ENCODE data around the gene KIAA1143. TPM values are rescaled to one million over a fixed set of nuclear protein-coding genes. Genes with fewer than 3 reads are reported as not detected.

The KIAA1143 gene
- total and polyA plus RNA-seq, 9 of the 15 experiments (the other 6 are each of a cell fraction or from before 2014, with no cell fraction given): 25.6 to 72.0 (median 42.2) TPM

GRCh38 chr3:44729384-44729910 is 32.0 kb downstream of the KIAA1143 start, which contains the start of gene ZNF501 (continued):
- TF ChIP-seq, protein P1, sequence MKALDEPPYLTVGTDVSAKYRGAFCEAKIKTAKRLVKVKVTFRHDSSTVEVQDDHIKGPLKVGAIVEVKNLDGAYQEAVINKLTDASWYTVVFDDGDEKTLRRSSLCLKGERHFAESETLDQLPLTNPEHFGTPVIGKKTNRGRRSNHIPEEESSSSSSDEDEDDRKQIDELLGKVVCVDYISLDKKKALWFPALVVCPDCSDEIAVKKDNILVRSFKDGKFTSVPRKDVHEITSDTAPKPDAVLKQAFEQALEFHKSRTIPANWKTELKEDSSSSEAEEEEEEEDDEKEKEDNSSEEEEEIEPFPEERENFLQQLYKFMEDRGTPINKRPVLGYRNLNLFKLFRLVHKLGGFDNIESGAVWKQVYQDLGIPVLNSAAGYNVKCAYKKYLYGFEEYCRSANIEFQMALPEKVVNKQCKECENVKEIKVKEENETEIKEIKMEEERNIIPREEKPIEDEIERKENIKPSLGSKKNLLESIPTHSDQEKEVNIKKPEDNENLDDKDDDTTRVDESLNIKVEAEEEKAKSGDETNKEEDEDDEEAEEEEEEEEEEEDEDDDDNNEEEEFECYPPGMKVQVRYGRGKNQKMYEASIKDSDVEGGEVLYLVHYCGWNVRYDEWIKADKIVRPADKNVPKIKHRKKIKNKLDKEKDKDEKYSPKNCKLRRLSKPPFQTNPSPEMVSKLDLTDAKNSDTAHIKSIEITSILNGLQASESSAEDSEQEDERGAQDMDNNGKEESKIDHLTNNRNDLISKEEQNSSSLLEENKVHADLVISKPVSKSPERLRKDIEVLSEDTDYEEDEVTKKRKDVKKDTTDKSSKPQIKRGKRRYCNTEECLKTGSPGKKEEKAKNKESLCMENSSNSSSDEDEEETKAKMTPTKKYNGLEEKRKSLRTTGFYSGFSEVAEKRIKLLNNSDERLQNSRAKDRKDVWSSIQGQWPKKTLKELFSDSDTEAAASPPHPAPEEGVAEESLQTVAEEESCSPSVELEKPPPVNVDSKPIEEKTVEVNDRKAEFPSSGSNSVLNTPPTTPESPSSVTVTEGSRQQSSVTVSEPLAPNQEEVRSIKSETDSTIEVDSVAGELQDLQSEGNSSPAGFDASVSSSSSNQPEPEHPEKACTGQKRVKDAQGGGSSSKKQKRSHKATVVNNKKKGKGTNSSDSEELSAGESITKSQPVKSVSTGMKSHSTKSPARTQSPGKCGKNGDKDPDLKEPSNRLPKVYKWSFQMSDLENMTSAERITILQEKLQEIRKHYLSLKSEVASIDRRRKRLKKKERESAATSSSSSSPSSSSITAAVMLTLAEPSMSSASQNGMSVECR (CRISPR knock-in tag; IDR thresholded peaks at IDR 0.05): peak; percentile 65; the same call in 1 of the 2 replicates
- TF ChIP-seq HCFC1 (IDR thresholded peaks at IDR 0.05; ENCODE audit: low read depth, low read length): peak; percentile 87
- TF ChIP-seq, protein P2, sequence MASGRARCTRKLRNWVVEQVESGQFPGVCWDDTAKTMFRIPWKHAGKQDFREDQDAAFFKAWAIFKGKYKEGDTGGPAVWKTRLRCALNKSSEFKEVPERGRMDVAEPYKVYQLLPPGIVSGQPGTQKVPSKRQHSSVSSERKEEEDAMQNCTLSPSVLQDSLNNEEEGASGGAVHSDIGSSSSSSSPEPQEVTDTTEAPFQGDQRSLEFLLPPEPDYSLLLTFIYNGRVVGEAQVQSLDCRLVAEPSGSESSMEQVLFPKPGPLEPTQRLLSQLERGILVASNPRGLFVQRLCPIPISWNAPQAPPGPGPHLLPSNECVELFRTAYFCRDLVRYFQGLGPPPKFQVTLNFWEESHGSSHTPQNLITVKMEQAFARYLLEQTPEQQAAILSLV (tag; IDR thresholded peaks at IDR 0.05): no peak
- no peak for TF ChIP-seq SMAD1 (IDR thresholded peaks at IDR 0.05; ENCODE audit: low read depth, low read length, partially characterized antibody)
- peak; percentile 21 for TF ChIP-seq POU5F1 (IDR thresholded peaks at IDR 0.05; ENCODE audit: borderline replicate concordance, low read depth, low read length, partially characterized antibody)
- TF ChIP-seq NCOA2 (IDR thresholded peaks at IDR 0.05; ENCODE audit: partially characterized antibody in 2 of 2): no peak
- peak; percentile 93 for TF ChIP-seq SP2 (IDR thresholded peaks at IDR 0.05; ENCODE audit: extremely low read depth, low read depth, low read length, poor library complexity, severe bottlenecking)
- peak; percentile 83 for TF ChIP-seq ATF3 (IDR thresholded peaks at IDR 0.05)
- TF ChIP-seq ATF3 (CRISPR knock-in tag; conservative IDR thresholded peaks at IDR 0.05): no peak
- TF ChIP-seq GABPB1 (CRISPR knock-in tag; IDR thresholded peaks at IDR 0.05): peak; percentile 76
- 0 out of 4 replicates have a peak, but pooled peaks of 1 of the 2 experiments have one; percentile 34 for TF ChIP-seq SIN3A (IDR thresholded peaks at IDR 0.05; ENCODE audit: borderline replicate concordance in 2 of 2, control insufficient read depth in 1 of 2, low read depth in 2 of 2, low read length in 2 of 2)
- TF ChIP-seq, protein P3, sequence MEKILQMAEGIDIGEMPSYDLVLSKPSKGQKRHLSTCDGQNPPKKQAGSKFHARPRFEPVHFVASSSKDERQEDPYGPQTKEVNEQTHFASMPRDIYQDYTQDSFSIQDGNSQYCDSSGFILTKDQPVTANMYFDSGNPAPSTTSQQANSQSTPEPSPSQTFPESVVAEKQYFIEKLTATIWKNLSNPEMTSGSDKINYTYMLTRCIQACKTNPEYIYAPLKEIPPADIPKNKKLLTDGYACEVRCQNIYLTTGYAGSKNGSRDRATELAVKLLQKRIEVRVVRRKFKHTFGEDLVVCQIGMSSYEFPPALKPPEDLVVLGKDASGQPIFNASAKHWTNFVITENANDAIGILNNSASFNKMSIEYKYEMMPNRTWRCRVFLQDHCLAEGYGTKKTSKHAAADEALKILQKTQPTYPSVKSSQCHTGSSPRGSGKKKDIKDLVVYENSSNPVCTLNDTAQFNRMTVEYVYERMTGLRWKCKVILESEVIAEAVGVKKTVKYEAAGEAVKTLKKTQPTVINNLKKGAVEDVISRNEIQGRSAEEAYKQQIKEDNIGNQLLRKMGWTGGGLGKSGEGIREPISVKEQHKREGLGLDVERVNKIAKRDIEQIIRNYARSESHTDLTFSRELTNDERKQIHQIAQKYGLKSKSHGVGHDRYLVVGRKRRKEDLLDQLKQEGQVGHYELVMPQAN (IDR thresholded peaks at IDR 0.05; ENCODE audit: borderline replicate concordance): peak; percentile 73; the same call in 1 of the 2 replicates
- peak; percentile 85 for TF ChIP-seq EP400 (IDR thresholded peaks at IDR 0.05)
- TF ChIP-seq, protein P4, sequence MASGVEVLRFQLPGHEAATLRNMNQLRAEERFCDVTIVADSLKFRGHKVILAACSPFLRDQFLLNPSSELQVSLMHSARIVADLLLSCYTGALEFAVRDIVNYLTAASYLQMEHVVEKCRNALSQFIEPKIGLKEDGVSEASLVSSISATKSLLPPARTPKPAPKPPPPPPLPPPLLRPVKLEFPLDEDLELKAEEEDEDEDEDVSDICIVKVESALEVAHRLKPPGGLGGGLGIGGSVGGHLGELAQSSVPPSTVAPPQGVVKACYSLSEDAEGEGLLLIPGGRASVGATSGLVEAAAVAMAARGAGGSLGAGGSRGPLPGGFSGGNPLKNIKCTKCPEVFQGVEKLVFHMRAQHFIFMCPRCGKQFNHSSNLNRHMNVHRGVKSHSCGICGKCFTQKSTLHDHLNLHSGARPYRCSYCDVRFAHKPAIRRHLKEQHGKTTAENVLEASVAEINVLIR (CRISPR knock-in tag; IDR thresholded peaks at IDR 0.05): peak; percentile 97
- TF ChIP-seq CTBP1 (IDR thresholded peaks at IDR 0.05; ENCODE audit: borderline replicate concordance): peak; percentile 83; the same call in 1 of the 2 replicates

Measured in K562 (cell line).